HepG2 (cell line): ENCODE results near the gene RSL1D1. TPM values are rescaled to one million over a fixed set of nuclear protein-coding genes. Genes with fewer than 3 reads are reported as not detected.

Experiments
- ESRRA ChIP-seq: sonication (generic); formaldehyde crosslinking; IDR thresholded peaks from 2 replicates; pipeline ENCODE4 v1.5.1; 2020; ENCODE audit warnings: mild to moderate bottlenecking, low read depth, missing genetic modification reagents
- GATAD2A ChIP-seq: IDR thresholded peaks from 2 replicates; pipeline ENCODE4 v1.6.1; 2016
- KLF9 ChIP-seq: IDR thresholded peaks from 2 replicates; pipeline ENCODE4 v1.6.1; 2016; ENCODE audit warnings: low read depth
- MAFG ChIP-seq: sonication (generic); formaldehyde crosslinking; IDR thresholded peaks from 2 replicates; pipeline ENCODE4 v1.5.1; 2020; ENCODE audit warnings: mild to moderate bottlenecking, missing genetic modification reagents
- TBX2 ChIP-seq: sonication (generic); formaldehyde crosslinking; IDR thresholded peaks from 2 replicates; pipeline ENCODE4 v1.5.0; 2020; ENCODE audit warnings: missing genetic modification reagents, mild to moderate bottlenecking, borderline replicate concordance
- ZBTB25 ChIP-seq: IDR thresholded peaks from 2 replicates; pipeline ENCODE4 v1.6.1; 2018; ENCODE audit warnings: missing genetic modification reagents
- ZNF234 ChIP-seq: sonication (generic); formaldehyde crosslinking; conservative IDR thresholded peaks from 2 replicates; pipeline ENCODE4 v1.5.1; 2020; ENCODE audit warnings: mild to moderate bottlenecking, missing genetic modification reagents
- ZNF362 ChIP-seq: sonication (generic); formaldehyde crosslinking; IDR thresholded peaks from 2 replicates; pipeline ENCODE4 v1.4.0; 2020; ENCODE audit warnings: missing genetic modification reagents, mild to moderate bottlenecking, borderline replicate concordance
- ZNF644 ChIP-seq: IDR thresholded peaks from 2 replicates; pipeline ENCODE4 v1.6.1; 2016; ENCODE audit warnings: low read depth
- ZNF703 ChIP-seq: sonication (generic); formaldehyde crosslinking; IDR thresholded peaks from 2 replicates; pipeline ENCODE4 v1.5.1; 2020; ENCODE audit warnings: missing genetic modification reagents, mild to moderate bottlenecking, moderate library complexity, borderline replicate concordance
- polyA plus RNA-seq, 8 experiments: library from polyadenylated mRNA; depleted of rRNA in 3 of 8; stranded (reverse) in 7 of 8; unstranded in 1 of 8; fragments of >200 nt; fragmentation: Illumina TruSeq in 4 of 8; extraction: Trizol in 4 of 8; gene quantifications; 2 replicates each; pipeline versions ENCODE4 v1.2.1 to v1.2.3, GENCODE V29; 2011 to 2016; ENCODE audit warnings: low read depth in 4 of 8, missing spikeins in 1 of 8, mixed read lengths in 1 of 8; ENCODE audit not compliant: insufficient read depth in 1 of 8
- total RNA-seq, 5 experiments: library from RNA; depleted of rRNA; stranded (reverse); fragments of >200 nt; fragmentation: Illumina TruSeq; extraction: Trizol; gene quantifications; 2 replicates each; pipeline ENCODE4 v1.2.3, GENCODE V29; 2016; ENCODE audit warnings: low read depth in 1 of 5
- TF ChIP-seq, protein P1 (sequence below): sonication (generic); formaldehyde crosslinking; IDR thresholded peaks from 2 replicates; pipeline ENCODE4 v1.5.0; 2020; ENCODE audit warnings: mild to moderate bottlenecking, missing genetic modification reagents, moderate library complexity
- TF ChIP-seq, protein P2 (sequence below), 2 experiments: sonication (generic) in 1 of 2; formaldehyde crosslinking in 1 of 2; IDR thresholded peaks; 2 replicates each; pipeline versions ENCODE4 v1.6.1 to v1.9.0; 2014 to 2022; ENCODE audit warnings: antibody characterized with exemption in 1 of 2, borderline replicate concordance in 1 of 2, inconsistent platforms in 1 of 2, low read depth in 1 of 2, missing genetic modification reagents in 1 of 2
- TF ChIP-seq, protein P3 (sequence below): sonication (generic); formaldehyde crosslinking; IDR thresholded peaks from 2 replicates; pipeline ENCODE4 v1.4.0; 2020; ENCODE audit warnings: missing genetic modification reagents, low read depth, mild to moderate bottlenecking, borderline replicate concordance

The RSL1D1 gene
- total and polyA plus RNA-seq, 2 of the 13 experiments (the other 11 are each of a cell fraction or from before 2014, with no cell fraction given), result 187 to 343 TPM

- TF ChIP-seq, protein P1, sequence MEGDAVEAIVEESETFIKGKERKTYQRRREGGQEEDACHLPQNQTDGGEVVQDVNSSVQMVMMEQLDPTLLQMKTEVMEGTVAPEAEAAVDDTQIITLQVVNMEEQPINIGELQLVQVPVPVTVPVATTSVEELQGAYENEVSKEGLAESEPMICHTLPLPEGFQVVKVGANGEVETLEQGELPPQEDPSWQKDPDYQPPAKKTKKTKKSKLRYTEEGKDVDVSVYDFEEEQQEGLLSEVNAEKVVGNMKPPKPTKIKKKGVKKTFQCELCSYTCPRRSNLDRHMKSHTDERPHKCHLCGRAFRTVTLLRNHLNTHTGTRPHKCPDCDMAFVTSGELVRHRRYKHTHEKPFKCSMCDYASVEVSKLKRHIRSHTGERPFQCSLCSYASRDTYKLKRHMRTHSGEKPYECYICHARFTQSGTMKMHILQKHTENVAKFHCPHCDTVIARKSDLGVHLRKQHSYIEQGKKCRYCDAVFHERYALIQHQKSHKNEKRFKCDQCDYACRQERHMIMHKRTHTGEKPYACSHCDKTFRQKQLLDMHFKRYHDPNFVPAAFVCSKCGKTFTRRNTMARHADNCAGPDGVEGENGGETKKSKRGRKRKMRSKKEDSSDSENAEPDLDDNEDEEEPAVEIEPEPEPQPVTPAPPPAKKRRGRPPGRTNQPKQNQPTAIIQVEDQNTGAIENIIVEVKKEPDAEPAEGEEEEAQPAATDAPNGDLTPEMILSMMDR (CRISPR knock-in tag), result no peak
- TF ChIP-seq ZNF644 (CRISPR knock-in tag) (peak; percentile 91), ZNF362 (CRISPR knock-in tag) (peak; percentile 71; the same call in 1 of the 2 replicates), ZNF703 (no peak), ZBTB25 (CRISPR knock-in tag) (no peak), ZNF234 (CRISPR knock-in tag) (0 out of 2 replicates have a peak, but pooled peaks have one; percentile 19), MAFG (CRISPR knock-in tag) (no peak), ESRRA (CRISPR knock-in tag) (peak; percentile 63; the same call in 1 of the 2 replicates), GATAD2A (CRISPR knock-in tag) (peak; percentile 93), TBX2 (peak; percentile 25; the same call in 1 of the 2 replicates), KLF9 (CRISPR knock-in tag) (no peak)
- TF ChIP-seq, protein P2, sequence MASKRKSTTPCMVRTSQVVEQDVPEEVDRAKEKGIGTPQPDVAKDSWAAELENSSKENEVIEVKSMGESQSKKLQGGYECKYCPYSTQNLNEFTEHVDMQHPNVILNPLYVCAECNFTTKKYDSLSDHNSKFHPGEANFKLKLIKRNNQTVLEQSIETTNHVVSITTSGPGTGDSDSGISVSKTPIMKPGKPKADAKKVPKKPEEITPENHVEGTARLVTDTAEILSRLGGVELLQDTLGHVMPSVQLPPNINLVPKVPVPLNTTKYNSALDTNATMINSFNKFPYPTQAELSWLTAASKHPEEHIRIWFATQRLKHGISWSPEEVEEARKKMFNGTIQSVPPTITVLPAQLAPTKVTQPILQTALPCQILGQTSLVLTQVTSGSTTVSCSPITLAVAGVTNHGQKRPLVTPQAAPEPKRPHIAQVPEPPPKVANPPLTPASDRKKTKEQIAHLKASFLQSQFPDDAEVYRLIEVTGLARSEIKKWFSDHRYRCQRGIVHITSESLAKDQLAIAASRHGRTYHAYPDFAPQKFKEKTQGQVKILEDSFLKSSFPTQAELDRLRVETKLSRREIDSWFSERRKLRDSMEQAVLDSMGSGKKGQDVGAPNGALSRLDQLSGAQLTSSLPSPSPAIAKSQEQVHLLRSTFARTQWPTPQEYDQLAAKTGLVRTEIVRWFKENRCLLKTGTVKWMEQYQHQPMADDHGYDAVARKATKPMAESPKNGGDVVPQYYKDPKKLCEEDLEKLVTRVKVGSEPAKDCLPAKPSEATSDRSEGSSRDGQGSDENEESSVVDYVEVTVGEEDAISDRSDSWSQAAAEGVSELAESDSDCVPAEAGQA (IDR thresholded peaks at IDR 0.05; ENCODE audit: low read depth), result no peak
- TF ChIP-seq, protein P2 (CRISPR knock-in tag; IDR thresholded peaks at IDR 0.05; ENCODE audit: borderline replicate concordance), result no peak
- TF ChIP-seq, protein P3, sequence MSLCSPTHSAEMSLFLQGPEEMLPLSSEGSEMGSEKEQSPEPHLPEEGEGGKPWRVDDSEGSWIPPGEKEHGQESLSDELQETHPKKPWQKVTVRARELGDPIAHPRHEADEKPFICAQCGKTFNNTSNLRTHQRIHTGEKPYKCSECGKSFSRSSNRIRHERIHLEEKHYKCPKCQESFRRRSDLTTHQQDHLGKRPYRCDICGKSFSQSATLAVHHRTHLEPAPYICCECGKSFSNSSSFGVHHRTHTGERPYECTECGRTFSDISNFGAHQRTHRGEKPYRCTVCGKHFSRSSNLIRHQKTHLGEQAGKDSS, result no peak
Observed at GRCh38 chr16:11824362-11824761, 27.0 kb downstream of the RSL1D1 start (continued).
